HEK293T (cell line): ENCODE measurements around the gene SNTG2.

Source experiments
- ARNT ChIP-seq: fragments of 450-650 bp; IDR thresholded peaks from 2 replicates; pipeline ENCODE4 v1.6.1; 2017; ENCODE audit warnings: mild to moderate bottlenecking
- BHLHE40 ChIP-seq: fragments of 450-650 bp; IDR thresholded peaks from 2 replicates; pipeline ENCODE4 v1.6.1; 2016; ENCODE audit warnings: mild to moderate bottlenecking, moderate library complexity, borderline replicate concordance
- ELF4 ChIP-seq: fragments of 450-650 bp; IDR thresholded peaks from 2 replicates; pipeline ENCODE4 v1.6.1; 2017; ENCODE audit warnings: antibody characterized with exemption
- FOXA1 ChIP-seq: fragments of 450-650 bp; IDR thresholded peaks from 2 replicates; pipeline ENCODE4 v1.6.1; 2016; ENCODE audit warnings: mild to moderate bottlenecking
- FOXK2 ChIP-seq: fragments of 450-650 bp; IDR thresholded peaks from 2 replicates; pipeline ENCODE4 v1.6.1; 2016; ENCODE audit warnings: mild to moderate bottlenecking
- FOXM1 ChIP-seq: fragments of 450-650 bp; IDR thresholded peaks from 2 replicates; pipeline ENCODE4 v1.6.1; 2017; ENCODE audit warnings: mild to moderate bottlenecking, borderline replicate concordance
- HDGF ChIP-seq: fragments of 450-650 bp; IDR thresholded peaks from 2 replicates; pipeline ENCODE4 v1.6.1; 2017; ENCODE audit warnings: antibody characterized with exemption, borderline replicate concordance
- LEF1 ChIP-seq: fragments of 450-650 bp; IDR thresholded peaks from 2 replicates; pipeline ENCODE4 v1.6.1; 2017; ENCODE audit warnings: mild to moderate bottlenecking, borderline replicate concordance
- NFRKB ChIP-seq: fragments of 450-650 bp; IDR thresholded peaks from 2 replicates; pipeline ENCODE4 v1.6.1; 2016; ENCODE audit warnings: mild to moderate bottlenecking, moderate library complexity
- PKNOX1 ChIP-seq: fragments of 450-650 bp; IDR thresholded peaks from 2 replicates; pipeline ENCODE4 v1.6.1; 2016
- SP1 ChIP-seq: fragments of 450-650 bp; IDR thresholded peaks from 2 replicates; pipeline ENCODE4 v1.6.1; 2017
- SUZ12 ChIP-seq: fragments of 450-650 bp; IDR thresholded peaks from 2 replicates; pipeline ENCODE4 v1.6.1; 2016; ENCODE audit warnings: mild to moderate bottlenecking
- TARDBP ChIP-seq: fragments of 450-650 bp; IDR thresholded peaks from 2 replicates; pipeline ENCODE4 v1.6.1; 2016
- ZNF384 ChIP-seq: fragments of 450-650 bp; IDR thresholded peaks from 2 replicates; pipeline ENCODE4 v1.6.1; 2016

DNA sequence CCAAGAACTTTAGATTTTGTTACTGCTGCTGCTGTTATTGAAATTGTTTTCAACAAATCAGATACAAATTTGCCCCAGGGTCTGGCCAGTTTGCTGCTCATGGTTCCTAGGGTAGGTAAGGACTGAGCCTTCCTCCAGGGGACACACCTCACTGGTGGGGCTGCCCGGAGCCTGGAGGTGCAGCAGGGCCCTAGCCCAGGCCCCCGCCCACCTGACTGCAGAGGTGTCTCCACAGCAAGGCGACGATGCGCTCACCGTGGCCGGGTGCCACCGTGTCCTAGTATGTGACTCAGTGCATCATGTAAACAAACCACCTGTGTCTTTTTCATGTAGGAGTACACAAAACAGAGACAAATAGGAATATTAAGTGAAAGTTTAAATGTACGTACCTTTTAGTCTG lies 309.1 kb downstream of the SNTG2 start:
- TF ChIP-seq SP1 (no peak), TARDBP (no peak), SUZ12 (no peak), BHLHE40 (no peak), ZNF384 (no peak), FOXM1 (no peak), FOXA1 (no peak), LEF1 (no peak), ELF4 (no peak), PKNOX1 (no peak), ARNT (no peak), FOXK2 (no peak), HDGF (no peak), NFRKB (no peak)
